Esophagus mucosa (tissue), 1 donor: ENCODE data around the gene NEU4. TPM values are rescaled to one million over a fixed set of nuclear protein-coding genes. Genes with fewer than 3 reads are reported as not detected.
"Not testable (repeated sequence)": the region's sequence is repeated elsewhere in the genome, so short reads cannot be mapped to it uniquely, and the experiment has no call there.

Experiments used
- ATAC-seq: fragments of 200-7000 bp; cut with Tn5 transposase; one replicate; pipeline ENCODE4 v1.9.1; 2020
- total RNA-seq: library from RNA; stranded (reverse); gene quantifications from one replicate; pipeline ENCODE4 v1.2.4, GENCODE V29; 2023
- donor health status: DM: yes; HTN: yes; CAD: no.

NEU4 gene
- total RNA-seq, 1 donor from 2014 or later: not detected

- no peak for ATAC-seq
Observed at GRCh38 chr2:241814393-241814642, 5.3 kb downstream of the NEU4 start.

GRCh38 chr2:241814643-241815476 lies 5.9 kb downstream of the NEU4 start:
- ATAC-seq: no peak

DNA sequence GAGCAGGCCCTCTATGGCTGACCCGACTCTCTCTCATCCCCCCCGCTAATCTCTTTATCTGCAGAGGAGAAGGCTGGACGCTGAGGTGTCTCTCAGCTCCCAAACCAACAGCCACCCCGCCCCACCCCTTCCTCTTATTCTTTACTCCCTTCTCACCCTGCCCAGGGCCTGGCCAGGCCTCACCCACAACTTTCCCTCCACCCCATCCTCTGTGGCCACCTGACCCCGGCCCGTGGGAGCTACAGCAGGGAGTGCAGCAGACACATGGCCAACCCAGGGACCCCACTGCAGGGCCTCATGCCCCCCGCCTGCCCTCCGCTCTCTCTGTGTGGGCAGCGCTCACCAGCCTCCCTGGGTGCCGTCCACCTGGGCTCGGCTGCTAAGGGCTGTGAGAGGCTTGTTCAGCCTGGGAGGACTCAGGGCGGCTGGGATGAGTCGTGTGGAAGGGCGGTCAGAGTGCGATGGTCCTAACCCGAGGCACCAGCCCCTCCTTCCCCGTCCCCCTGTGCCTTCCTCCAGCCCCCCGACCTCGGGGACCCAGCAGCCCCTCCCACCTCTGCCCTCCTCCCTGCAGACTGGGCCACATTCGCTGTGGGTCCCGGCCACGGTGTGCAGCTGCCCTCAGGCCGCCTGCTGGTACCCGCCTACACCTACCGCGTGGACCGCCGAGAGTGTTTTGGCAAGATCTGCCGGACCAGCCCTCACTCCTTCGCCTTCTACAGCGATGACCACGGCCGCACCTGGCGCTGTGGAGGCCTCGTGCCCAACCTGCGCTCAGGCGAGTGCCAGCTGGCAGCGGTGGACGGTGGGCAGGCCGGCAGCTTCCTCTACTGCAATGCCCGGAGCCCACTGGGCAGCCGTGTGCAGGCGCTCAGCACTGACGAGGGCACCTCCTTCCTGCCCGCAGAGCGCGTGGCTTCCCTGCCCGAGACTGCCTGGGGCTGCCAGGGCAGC lies 6.8 kb downstream of the NEU4 start:
- ATAC-seq: no peak

DNA sequence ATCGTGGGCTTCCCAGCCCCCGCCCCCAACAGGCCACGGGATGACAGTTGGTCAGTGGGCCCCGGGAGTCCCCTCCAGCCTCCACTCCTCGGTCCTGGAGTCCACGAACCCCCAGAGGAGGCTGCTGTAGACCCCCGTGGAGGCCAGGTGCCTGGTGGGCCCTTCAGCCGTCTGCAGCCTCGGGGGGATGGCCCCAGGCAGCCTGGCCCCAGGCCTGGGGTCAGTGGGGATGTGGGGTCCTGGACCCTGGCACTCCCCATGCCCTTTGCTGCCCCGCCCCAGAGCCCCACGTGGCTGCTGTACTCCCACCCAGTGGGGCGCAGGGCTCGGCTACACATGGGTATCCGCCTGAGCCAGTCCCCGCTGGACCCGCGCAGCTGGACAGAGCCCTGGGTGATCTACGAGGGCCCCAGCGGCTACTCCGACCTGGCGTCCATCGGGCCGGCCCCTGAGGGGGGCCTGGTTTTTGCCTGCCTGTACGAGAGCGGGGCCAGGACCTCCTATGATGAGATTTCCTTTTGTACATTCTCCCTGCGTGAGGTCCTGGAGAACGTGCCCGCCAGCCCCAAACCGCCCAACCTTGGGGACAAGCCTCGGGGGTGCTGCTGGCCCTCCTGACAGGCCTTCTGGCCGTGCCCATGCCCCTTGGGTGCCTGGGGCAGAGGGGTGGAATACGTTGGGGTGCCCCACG lies 7.6 kb downstream of the NEU4 start:
- ATAC-seq: no peak

GRCh38 chr2:241817126-241817820 lies 8.3 kb downstream of the NEU4 start:
- no peak for ATAC-seq

GRCh38 chr2:241817821-241818215 lies 8.8 kb downstream of the NEU4 start:
- not testable (repeated sequence) for ATAC-seq

DNA sequence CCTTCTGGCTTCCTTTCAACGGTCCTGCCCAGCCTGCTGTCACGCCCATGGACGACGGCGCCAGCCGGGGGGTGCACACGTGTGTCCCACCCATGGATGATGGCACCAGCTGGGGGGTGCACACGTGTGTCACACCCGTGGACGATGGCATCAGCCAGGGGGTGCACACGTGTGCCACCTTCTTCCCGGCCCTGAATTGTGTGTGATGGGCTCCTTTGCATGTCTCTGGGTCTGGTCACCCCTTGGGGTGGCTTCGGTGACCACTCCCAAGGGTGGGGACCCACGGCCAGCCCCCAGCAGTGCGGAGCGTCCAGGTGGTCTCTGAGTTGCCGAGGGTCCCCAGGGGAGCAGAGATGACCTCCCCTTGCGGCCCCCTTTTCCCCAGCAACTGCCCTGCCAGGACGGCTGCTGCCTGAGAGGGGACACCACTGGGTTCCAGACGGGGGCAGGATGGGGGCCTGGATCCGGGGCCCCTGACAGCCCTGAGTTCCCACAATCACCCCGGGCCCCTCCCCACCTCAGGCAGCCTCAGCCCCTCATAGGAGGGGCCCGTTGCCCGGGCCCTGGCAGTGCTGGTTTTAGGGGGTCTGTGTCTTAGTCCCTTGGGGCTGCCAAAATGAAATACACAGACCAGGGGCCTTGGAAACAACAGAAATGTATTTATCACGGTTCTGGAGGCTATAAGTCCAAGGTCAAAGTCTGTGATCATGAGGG lies 9.4 kb downstream of the NEU4 start:
- no peak for ATAC-seq

GRCh38 chr2:241818943-241819270 lies 9.9 kb downstream of the NEU4 start:
- ATAC-seq: no peak

DNA sequence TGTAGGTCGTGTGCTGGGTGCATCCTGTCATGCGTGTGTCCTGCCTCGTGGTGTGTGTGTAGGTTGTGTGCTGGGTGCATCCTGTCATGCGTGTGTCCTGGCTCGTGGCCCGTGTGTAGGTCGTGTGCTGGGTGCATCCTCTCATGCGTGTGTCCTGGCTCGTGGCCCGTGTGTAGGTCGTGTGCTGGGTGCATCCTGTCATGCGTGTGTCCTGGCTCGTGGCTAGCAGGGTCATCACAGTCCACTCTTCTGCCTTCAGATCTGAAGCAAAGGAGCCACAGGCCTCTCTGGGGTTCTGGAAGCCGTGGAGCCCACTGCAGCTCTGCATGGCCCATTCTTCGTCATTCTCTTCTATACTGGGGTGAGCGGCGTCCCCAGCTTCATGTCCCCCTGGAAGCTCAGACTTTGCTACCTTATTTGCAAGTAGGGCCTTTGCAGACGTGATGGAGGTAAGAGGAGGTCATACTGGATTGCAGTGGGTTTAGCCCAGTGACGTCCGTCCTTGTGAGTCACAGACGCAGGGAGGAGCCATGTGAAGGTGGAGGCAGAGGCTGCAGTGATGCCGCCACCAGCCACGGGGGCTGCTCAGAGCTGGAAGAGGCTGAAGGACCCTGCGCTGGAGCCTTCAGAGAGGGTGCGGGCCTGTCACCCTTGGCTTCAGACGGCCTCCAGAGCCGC lies 11.1 kb downstream of the NEU4 start:
- ATAC-seq: not testable (repeated sequence)

GRCh38 chr2:241820625-241821384 lies 11.8 kb downstream of the NEU4 start:
- no peak for ATAC-seq

DNA sequence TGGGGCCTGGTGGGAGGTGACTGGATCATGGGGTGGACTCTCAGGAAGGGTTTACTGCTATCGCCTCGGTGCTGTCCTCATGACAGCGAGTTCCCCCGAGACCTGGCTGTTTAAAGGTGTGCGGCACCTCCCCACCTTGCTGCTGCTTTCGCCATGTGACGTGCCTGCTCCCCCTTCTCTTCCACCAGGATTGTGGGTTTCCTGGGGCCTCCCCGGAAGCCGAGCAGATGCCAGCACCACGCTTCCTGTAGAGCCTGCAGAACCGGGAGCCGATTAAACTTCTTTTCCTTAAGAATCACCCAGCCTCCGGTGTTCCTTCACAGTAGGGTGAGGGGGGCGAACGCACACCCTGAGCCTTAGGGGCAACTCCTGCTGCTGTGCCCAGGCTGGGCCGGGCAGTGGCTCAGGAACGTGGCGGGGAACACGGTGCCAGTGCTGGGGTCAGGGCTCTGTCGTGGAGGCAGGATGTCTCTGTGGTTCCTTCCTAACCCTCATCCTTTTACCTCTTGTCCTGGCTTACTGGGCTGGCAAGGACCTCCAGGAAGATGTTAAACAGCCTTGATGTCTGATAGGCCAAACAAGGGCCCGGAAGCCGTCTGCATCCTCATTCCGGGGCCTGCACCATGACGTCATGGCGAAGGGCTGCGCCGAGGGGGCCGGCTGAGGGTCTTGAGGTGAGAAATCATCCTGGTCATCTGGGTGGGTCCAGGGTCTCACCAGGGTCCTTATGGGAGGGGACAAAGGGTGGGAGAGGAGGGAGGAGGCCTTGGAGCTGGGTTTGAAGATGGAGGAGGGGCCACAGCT lies 12.7 kb downstream of the NEU4 start:
- no peak for ATAC-seq

DNA sequence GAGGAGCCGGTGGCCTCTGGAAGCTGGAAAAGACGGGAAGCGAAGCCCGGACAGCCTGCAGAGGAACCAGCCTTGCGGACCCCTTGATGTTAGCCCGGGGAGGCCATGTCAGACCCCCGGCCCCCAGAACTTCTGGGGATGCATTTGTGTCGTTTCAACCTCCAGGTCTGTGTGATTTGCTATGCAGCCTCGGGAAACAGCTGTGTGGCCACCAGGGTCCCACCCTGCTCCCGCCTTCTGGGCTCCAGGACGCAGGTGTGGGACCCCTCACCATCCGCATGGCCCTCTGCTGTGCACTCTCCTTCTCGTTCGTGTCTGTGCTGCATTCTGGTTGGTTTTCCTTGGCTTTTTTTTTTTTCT lies 13.3 kb downstream of the NEU4 start:
- ATAC-seq: no peak

DNA sequence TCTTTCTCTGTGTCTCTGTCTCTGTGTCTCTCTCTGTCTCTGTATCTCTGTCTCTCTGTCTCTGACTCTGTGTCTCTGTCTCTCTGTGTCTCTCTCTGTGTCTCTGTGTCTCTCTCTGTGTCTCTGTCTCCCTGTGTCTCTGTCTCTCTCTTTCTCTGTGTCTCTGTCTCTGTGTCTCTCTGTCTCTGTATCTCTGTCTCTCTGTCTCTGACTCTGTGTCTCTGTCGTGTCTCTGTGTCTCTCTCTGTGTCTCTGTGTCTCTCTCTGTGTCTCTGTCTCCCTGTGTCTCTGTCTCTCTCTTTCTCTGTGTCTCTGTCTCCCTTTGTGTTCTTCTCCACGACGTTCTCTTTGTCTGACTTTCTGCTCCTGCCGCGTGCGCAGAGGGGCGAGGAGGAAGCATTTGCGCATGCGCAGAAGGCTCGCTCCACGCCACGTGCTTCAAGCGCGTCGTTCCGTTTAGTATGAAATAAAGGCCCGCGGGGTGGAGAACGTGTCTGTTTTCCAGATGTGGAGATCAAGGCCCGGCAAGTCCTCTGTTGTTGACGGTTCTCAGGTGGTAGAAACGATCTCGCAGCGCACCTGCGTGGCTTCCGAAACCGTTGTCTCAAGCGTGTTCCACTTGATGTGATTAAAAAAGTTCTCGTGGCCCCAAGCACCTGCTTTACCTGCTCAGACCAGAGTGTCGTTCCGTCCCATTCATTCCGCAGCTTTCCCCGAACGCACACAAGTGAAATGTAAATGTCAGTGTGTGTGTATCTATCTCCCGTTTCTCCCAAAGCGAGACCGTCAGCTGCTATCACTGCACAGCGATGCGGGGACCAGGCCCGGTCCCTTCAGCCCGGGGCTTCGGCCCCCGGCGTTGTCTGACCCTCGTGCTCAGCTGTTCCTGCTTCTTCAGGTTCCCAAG lies 14.8 kb downstream of the NEU4 start:
- ATAC-seq: not testable (repeated sequence)

DNA sequence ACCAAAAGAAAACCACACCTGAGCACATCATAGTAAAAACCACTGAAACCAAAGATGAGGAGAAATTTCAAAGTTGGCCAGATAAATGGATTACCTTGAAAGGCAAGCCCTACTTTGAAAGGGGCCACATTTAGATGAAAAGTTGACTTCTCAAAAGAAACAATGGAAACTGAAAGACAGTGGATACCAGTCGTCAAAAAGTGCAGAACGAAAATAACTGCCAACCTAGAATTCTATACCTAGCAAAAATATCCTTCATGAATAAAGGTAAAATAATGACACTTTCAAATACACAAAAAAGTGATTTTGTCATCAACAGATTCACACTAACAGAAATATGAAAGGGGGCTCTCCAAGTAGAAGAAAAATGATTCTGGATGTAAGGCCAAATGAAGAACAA lies 18.4 kb downstream of the NEU4 start:
- ATAC-seq: no peak

- ATAC-seq: no peak
Observed at GRCh38 chr2:241833101-241833663, 24.2 kb downstream of the NEU4 start.

GRCh38 chr2:241833756-241834526 lies 24.9 kb downstream of the NEU4 start:
- not testable (repeated sequence) for ATAC-seq

DNA sequence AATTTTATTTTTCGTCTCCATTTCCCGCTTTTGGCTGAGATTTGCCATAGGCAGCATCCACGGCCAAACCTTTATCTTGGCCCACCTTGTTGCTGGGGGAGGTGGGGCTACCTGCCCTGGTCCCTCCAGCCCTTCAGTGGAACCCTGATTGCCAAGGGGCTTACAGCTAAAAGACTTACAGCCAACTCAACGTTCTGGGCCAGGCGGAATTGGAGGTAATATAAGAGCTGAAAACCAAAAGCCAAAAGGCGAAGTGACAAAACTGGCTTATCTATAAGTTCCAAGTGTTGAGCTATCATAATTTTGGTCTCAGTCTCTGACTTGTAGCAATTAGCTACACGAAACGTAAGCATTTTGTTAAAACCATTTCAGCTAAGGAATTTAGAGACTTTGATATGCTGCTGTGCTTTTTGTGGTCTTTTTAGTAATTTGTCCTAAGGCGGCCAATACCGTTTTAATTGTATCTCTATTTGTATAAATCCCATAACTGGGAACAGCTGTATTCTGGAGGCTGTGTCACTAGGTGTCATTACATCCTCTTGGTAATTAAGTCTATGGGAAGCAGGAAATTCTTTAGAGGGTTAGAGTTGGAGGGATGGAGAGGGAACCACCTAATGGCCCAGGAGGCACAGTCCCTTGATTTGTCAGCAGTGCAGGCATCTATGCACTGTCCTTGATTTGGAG lies 25.7 kb downstream of the NEU4 start:
- no peak for ATAC-seq
